OCI-LY3 (cell line): Measurements from ENCODE around the gene PARVA.

Experiments
- H2AFZ ChIP-seq: fragments of 200-600, 300-600 bp; shearing (Covaris generic); 2 replicates; pipeline ENCODE4 v1.6.0; 2014; ENCODE audit warnings: antibody characterized with exemption, low read depth, low read length
- H3K27ac ChIP-seq: fragments of 200-600, 300-600 bp; sonication (generic); 2 replicates; pipeline ENCODE4 v1.5.1; 2014; ENCODE audit warnings: mild to moderate bottlenecking, low read length, moderate library complexity, mixed read lengths
- H3K27me3 ChIP-seq: fragments of 200-600, 300-600 bp; sonication (generic); 2 replicates; pipeline ENCODE4 v1.6.1; 2014; ENCODE audit warnings: low read depth, low read length, mixed read lengths
- H3K36me3 ChIP-seq: fragments of 200-600, 300-600 bp; sonication (generic); replicated peaks from 2 replicates; pipeline ENCODE3; 2014; ENCODE audit warnings: low read depth, low read length, mixed read lengths
- H3K4me1 ChIP-seq: fragments of 300-600, 200-600 bp; sonication (generic); 2 replicates; pipeline ENCODE4 v1.6.1; 2014; ENCODE audit warnings: low read length, mixed read lengths
- H3K4me2 ChIP-seq: fragments of 200-600, 300-600 bp; sonication (generic); 2 replicates; pipeline ENCODE4 v1.6.1; 2014; ENCODE audit warnings: low read length, mixed read lengths
- H3K4me3 ChIP-seq: fragments of 300-600, 200-600 bp; sonication (generic); 2 replicates; pipeline ENCODE4 v1.5.1; 2014; ENCODE audit warnings: antibody characterized with exemption, mild to moderate bottlenecking, low read length, moderate library complexity
- H3K79me2 ChIP-seq: fragments of 300-600, 200-600 bp; shearing (Covaris generic); 2 replicates; pipeline ENCODE4 v1.6.1; 2014; ENCODE audit warnings: mild to moderate bottlenecking, low read length, mixed read lengths
- H3K9ac ChIP-seq: fragments of 300-600, 200-600 bp; shearing (Covaris generic); 2 replicates; pipeline ENCODE4 v1.6.0; 2014; ENCODE audit warnings: mild to moderate bottlenecking, low read length, moderate library complexity
- H3K9me3 ChIP-seq: fragments of 200-600, 300-600 bp; shearing (Covaris generic); 2 replicates; pipeline ENCODE4 v1.6.1; 2014; ENCODE audit warnings: low read length, mixed read lengths; ENCODE audit not compliant: insufficient read depth
- H4K20me1 ChIP-seq: fragments of 200-600, 300-600 bp; sonication (generic); 2 replicates; pipeline ENCODE4 v1.6.1; 2016; ENCODE audit warnings: low read length, mixed read lengths; ENCODE audit not compliant: insufficient read depth
- EZH2phosphoT487 ChIP-seq: fragments of 200-600 bp; shearing (Covaris generic); IDR thresholded peaks from 2 replicates; pipeline ENCODE4 v1.6.1; 2018; ENCODE audit warnings: antibody characterized with exemption, mixed run types, low read depth
- TF ChIP-seq, protein P1 (sequence below): fragments of 200-600, 300-600 bp; sonication (generic); IDR thresholded peaks from 2 replicates; pipeline ENCODE4 v1.5.1; 2014; ENCODE audit warnings: antibody characterized with exemption, low read length, low read depth

The PARVA gene

DNA sequence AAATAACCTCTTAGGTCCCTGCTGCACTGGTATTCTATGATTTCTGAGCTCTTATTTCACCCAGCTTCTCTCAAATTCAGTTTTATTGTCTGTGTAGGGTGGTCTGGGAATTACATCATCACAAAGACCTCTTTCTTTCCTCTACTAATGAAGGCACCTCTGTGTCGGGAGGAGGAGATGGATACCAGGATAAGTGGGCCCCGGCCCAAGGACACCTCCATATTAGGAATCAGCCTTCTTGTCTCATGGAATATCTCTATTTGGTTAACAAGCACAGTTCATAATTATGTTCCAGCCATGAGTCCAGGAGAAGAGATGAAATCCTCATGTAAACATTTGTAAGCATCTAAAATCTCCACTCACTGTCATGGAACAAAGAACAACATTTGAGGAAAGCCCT lies 9.4 kb downstream of the PARVA start:
- H3K9me3 ChIP-seq = no peaks in the 10 kb centered on the region
- no peak overlapping the region for H3K4me3 ChIP-seq
- H3K9ac ChIP-seq = no peak overlapping the region
- no peaks in the 10 kb centered on the region for H3K36me3 ChIP-seq
- H3K79me2 ChIP-seq = no peaks in the 10 kb centered on the region
- no peak overlapping the region for H2AFZ ChIP-seq
- H4K20me1 ChIP-seq = no peaks in the 10 kb centered on the region
- no peak overlapping the region for H3K27ac ChIP-seq
- no peak for TF ChIP-seq EZH2phosphoT487
- TF ChIP-seq, protein P1, sequence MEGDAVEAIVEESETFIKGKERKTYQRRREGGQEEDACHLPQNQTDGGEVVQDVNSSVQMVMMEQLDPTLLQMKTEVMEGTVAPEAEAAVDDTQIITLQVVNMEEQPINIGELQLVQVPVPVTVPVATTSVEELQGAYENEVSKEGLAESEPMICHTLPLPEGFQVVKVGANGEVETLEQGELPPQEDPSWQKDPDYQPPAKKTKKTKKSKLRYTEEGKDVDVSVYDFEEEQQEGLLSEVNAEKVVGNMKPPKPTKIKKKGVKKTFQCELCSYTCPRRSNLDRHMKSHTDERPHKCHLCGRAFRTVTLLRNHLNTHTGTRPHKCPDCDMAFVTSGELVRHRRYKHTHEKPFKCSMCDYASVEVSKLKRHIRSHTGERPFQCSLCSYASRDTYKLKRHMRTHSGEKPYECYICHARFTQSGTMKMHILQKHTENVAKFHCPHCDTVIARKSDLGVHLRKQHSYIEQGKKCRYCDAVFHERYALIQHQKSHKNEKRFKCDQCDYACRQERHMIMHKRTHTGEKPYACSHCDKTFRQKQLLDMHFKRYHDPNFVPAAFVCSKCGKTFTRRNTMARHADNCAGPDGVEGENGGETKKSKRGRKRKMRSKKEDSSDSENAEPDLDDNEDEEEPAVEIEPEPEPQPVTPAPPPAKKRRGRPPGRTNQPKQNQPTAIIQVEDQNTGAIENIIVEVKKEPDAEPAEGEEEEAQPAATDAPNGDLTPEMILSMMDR = no peak
- no peak overlapping the region for H3K4me2 ChIP-seq
- 0 out of 2 replicates have a peak, but pooled peaks cover 5% of the 10 kb centered on the region for H3K27me3 ChIP-seq
- H3K4me1 ChIP-seq = no peaks in the 10 kb centered on the region

- Histone ChIP-seq H3K4me1 (no peaks in the 10 kb centered on the region), H3K36me3 (no peaks in the 10 kb centered on the region), H3K9ac (no peak overlapping the region), H3K9me3 (no peaks in the 10 kb centered on the region), H4K20me1 (no peaks in the 10 kb centered on the region), H3K4me3 (no peak overlapping the region), H3K79me2 (no peaks in the 10 kb centered on the region), H2AFZ (no peak overlapping the region), H3K27me3 (0 out of 2 replicates have a peak, but pooled peaks cover 5% of the 10 kb centered on the region), H3K27ac (no peak overlapping the region), H3K4me2 (no peak overlapping the region)
- TF ChIP-seq EZH2phosphoT487 = no peak
- TF ChIP-seq, protein P1 = no peak
These were observed 10.8 kb downstream of the PARVA start for GRCh38 chr11:12388173-12388572.

- no peak for TF ChIP-seq EZH2phosphoT487
- TF ChIP-seq, protein P1 = no peak
These were observed 11.7 kb downstream of the PARVA start for GRCh38 chr11:12388939-12389670.

GRCh38 chr11:12389676-12390657 lies 12.6 kb downstream of the PARVA start:
- no peaks in the 10 kb centered on the region for H3K9me3 ChIP-seq
- H3K4me1 ChIP-seq = no peaks in the 10 kb centered on the region
- H3K36me3 ChIP-seq = no peaks in the 10 kb centered on the region
- H3K27me3 ChIP-seq = 0 out of 2 replicates have a peak, but pooled peaks cover 5% of the 10 kb centered on the region
- no peak overlapping the region for H3K9ac ChIP-seq
- H3K4me3 ChIP-seq = no peak overlapping the region
- no peak overlapping the region for H3K4me2 ChIP-seq
- H4K20me1 ChIP-seq = no peaks in the 10 kb centered on the region
- TF ChIP-seq, protein P1 = no peak
- TF ChIP-seq EZH2phosphoT487 = no peak
- H3K27ac ChIP-seq = no peak overlapping the region
- H3K79me2 ChIP-seq = no peaks in the 10 kb centered on the region
- H2AFZ ChIP-seq = no peak overlapping the region

More at GRCh38 chr11:12388939-12389670, 11.7 kb downstream of the PARVA start:
- H3K4me3 ChIP-seq = no peak overlapping the region
- no peaks in the 10 kb centered on the region for H4K20me1 ChIP-seq
- H3K27me3 ChIP-seq = 0 out of 2 replicates have a peak, but pooled peaks cover 5% of the 10 kb centered on the region
- H3K9ac ChIP-seq = no peak overlapping the region
- no peak overlapping the region for H3K4me2 ChIP-seq
- no peaks in the 10 kb centered on the region for H3K9me3 ChIP-seq
- H2AFZ ChIP-seq = no peak overlapping the region
- H3K4me1 ChIP-seq = no peaks in the 10 kb centered on the region
- no peaks in the 10 kb centered on the region for H3K79me2 ChIP-seq
- no peak overlapping the region for H3K27ac ChIP-seq
- H3K36me3 ChIP-seq = no peaks in the 10 kb centered on the region
